Measurements from ENCODE around the gene IFIT1. TPM values are rescaled to one million over a fixed set of nuclear protein-coding genes. Genes with fewer than 3 reads are reported as not detected.
"Not testable (repeated sequence)": the region's sequence is repeated elsewhere in the genome, so short reads cannot be mapped to it uniquely, and the experiment has no call there.

Gene IFIT1
- total RNA-seq, 4 donors from 2014 or later: 0.72 to 6.2 (median 4.7) TPM

DNA sequence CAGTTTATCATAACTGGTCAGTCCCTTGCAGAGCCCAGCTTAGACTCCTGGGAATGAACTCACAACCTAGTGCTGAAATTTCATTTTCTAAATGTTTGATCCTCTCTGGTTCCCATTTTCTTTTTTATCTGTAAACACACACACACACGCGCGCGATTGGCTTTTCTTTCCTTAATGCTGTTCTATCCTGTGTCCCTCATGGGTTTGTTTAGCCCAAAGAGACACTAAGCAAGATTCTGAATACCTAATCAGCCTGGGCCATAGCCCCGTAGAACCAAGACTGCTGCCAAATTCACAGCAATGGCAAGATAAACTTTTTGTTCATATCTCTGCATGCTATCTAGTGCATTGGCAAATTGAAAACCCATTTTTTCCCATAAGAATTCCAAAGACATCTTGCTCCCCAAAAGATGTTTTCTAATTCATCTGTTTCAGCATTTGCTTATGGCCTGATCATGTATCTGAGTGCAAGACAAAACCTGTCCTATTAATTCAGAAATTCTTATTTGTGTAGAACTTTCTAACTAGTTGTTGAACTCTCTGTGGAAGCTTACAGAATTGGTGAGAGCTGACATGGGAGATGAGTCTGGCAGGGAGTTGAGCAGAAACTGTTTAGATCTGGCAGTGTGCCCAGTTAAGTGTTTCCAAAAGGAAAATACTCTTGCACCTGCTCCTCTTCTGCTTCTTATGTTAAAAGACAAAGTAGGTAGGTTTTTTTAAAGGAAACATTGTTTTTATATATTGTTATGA, 1.8 kb upstream of the IFIT1 start:
- 84 to 85% methylated on average over 5 of the region's 5 CpGs for WGBS, 2 donors
- intact Hi-C loops (cut with DNase I; ENCODE audit: low total_unique reads): no loop called here

DNA sequence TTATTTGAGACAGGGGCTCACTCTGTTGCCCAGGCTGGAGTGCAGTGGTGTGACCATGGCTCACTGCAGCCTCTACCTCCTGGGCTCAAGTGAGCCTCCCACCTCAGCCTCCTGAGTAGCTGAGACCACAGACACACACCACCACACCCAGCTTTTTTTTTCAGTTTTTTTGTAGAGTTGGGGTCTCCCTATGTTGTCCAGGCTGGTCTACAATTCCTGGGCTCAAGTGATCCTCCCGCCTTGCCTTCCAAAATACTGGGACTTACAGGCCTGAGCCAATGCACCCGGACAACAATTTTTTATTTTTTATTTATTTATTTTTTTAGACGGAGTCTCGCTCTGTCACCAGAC, 1.2 kb upstream of the IFIT1 start:
- intact Hi-C loops (cut with DNase I; ENCODE audit: low total_unique reads); DNase-seq (ENCODE audit: low spot score in 2 of 2); H3K4me3 ChIP-seq (ENCODE audit: low read depth, poor library complexity, severe bottlenecking): not testable (repeated sequence)
- WGBS, 2 donors: 93 to 94% methylated on average over 4 of the region's 4 CpGs

More for the DNA sequence above, 1.8 kb upstream of the IFIT1 start:
- peak in 1 of 2 donors; percentile 0 for DNase-seq (ENCODE audit: low spot score in 2 of 2)
- no peak overlapping the region for H3K4me3 ChIP-seq (ENCODE audit: low read depth, poor library complexity, severe bottlenecking)
- no peak for TF ChIP-seq POLR2A (IDR thresholded peaks at IDR 0.05)
- TF ChIP-seq, protein P1, sequence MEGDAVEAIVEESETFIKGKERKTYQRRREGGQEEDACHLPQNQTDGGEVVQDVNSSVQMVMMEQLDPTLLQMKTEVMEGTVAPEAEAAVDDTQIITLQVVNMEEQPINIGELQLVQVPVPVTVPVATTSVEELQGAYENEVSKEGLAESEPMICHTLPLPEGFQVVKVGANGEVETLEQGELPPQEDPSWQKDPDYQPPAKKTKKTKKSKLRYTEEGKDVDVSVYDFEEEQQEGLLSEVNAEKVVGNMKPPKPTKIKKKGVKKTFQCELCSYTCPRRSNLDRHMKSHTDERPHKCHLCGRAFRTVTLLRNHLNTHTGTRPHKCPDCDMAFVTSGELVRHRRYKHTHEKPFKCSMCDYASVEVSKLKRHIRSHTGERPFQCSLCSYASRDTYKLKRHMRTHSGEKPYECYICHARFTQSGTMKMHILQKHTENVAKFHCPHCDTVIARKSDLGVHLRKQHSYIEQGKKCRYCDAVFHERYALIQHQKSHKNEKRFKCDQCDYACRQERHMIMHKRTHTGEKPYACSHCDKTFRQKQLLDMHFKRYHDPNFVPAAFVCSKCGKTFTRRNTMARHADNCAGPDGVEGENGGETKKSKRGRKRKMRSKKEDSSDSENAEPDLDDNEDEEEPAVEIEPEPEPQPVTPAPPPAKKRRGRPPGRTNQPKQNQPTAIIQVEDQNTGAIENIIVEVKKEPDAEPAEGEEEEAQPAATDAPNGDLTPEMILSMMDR (IDR thresholded peaks at IDR 0.05): no peak

DNA sequence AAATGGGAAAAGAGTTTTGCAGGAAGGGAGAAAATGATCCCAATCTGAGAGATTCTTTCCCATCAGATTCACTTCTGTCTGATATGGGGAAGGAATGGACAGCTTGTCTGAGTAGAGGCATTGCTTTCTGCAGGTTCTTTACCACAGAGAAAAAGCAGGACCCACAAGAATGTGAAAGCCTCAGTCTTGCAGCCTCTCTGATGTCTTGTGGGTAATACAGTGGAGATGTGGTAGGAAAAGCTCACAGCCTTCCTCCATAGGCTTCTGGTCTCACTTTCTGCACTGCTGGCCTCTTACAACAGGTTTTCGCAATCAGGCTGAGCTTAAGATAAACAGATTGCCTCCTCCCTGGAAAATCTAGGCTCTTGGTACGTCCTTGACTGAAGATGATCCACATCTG, 551 bp downstream of the IFIT1 start:
- intact Hi-C loops (cut with DNase I; ENCODE audit: low total_unique reads): no loop called here
- 3 to 15% methylated on average over 2 of the region's 2 CpGs for WGBS, 2 donors
- TF ChIP-seq, protein P1 (IDR thresholded peaks at IDR 0.05): no peak
- TF ChIP-seq POLR2A (IDR thresholded peaks at IDR 0.05): no peak
- peak in 1 of 2 donors; percentile 47 for DNase-seq (ENCODE audit: low spot score in 2 of 2)
- no peak overlapping the region for H3K4me3 ChIP-seq (ENCODE audit: low read depth, poor library complexity, severe bottlenecking)

DNA sequence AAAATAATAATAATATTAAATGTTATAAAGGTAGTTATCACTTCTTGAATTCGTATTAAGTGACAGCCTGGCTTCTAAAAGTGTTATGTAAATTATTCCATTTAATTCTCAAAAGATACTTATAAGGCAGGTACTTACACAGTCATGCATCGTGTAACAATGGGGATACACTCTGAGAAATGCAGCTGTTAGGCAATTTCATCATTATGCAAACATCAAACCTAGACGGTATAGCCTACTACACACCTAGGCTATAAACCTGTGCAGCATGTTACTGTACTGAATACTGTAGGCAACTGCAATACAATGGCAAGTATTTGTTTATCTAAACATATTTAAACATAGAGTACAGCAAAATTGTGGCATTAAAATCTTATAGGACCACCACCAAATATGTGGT, 1.5 kb downstream of the IFIT1 start:
- 27 to 34% methylated on average over 3 of the region's 3 CpGs for WGBS, 2 donors
- TF ChIP-seq, protein P1 (IDR thresholded peaks at IDR 0.05): no peak
- no peak for TF ChIP-seq POLR2A (IDR thresholded peaks at IDR 0.05)
- intact Hi-C loops (cut with DNase I; ENCODE audit: low total_unique reads): no loop called here
- no peak overlapping the region for H3K4me3 ChIP-seq (ENCODE audit: low read depth, poor library complexity, severe bottlenecking)
- DNase-seq (ENCODE audit: low spot score in 2 of 2): peak in 1 of 2 donors; percentile 4

- DNase-seq (ENCODE audit: low spot score in 2 of 2): peak in 1 of 2 donors; percentile 10
- H3K4me3 ChIP-seq (ENCODE audit: low read depth, poor library complexity, severe bottlenecking): no peak overlapping the region
- intact Hi-C loops (cut with DNase I; ENCODE audit: low total_unique reads): no loop called here
- WGBS, 2 donors: 88 to 92% methylated on average over 2 of the region's 2 CpGs
- TF ChIP-seq POLR2A (IDR thresholded peaks at IDR 0.05): no peak
- TF ChIP-seq, protein P1 (IDR thresholded peaks at IDR 0.05): no peak
These were observed 2.7 kb downstream of the IFIT1 start for GRCh38 chr10:89395141-89395540.

- TF ChIP-seq, protein P1 (IDR thresholded peaks at IDR 0.05): no peak
- no peak for TF ChIP-seq POLR2A (IDR thresholded peaks at IDR 0.05)
- no peak overlapping the region for H3K4me3 ChIP-seq (ENCODE audit: low read depth, poor library complexity, severe bottlenecking)
- intact Hi-C loops (cut with DNase I; ENCODE audit: low total_unique reads): no loop called here
- DNase-seq (ENCODE audit: low spot score in 2 of 2): peak in 1 of 2 donors; percentile 11
- WGBS, 2 donors: 81 to 86% methylated on average over 5 of the region's 5 CpGs
These were observed 5.8 kb downstream of the IFIT1 start for GRCh38 chr10:89398003-89398749.

Measured in lower leg skin (tissue), 4 donors.